Measurements from ENCODE around the gene SERPINB3.

The SERPINB3 gene

DNA sequence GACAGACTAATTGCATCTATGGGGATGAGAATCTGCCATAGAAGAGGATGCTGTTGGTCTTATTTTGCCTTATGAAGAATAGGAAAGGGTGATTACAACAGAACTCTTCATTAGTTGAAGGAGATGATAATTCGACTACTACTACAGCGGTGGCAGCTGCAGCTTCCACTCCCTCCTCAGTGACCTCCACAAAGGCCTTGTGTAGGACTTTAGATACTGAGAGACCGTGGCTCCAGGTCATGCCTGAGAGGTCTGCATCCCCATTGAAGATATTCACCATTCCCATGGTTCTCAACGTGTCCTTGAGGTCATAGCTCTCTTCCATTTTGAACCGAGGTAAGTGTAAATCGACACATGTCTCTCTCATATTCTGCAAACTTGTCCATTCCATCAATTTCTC is 24.0 kb downstream of the SERPINB3 start:
- no peak for DNase-seq (ENCODE audit: low read depth in 1 of 2, low spot score in 1 of 2)
- in situ Hi-C loops (cut with HindIII; ENCODE audit: low pct_unique_long_range_greater_than_20kb, low sequenced_read_pairs) = no loop called here
- TF ChIP-seq JUND (IDR thresholded peaks at IDR 0.05; ENCODE audit: low read depth) = no peak

DNA sequence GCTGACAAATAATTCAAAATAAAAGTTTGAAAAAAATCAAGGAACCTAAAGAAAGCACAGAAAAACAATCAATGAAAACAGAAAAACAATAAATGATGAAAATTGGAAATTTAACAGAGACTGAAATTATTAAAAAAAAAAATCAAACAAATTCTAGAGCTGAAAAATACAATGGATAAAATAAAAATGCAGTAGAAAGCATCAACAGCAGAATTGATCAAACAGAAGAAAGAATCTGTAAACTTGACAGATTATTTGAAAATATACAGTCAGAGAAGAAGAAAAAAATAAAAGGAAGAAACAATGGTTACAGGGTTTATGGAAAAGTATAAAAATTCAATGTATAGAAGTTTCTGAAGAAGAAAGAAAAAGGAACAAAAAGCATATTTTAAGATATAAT is 33.9 kb downstream of the SERPINB3 start:
- no peak for TF ChIP-seq JUND (IDR thresholded peaks at IDR 0.05; ENCODE audit: low read depth)
- in situ Hi-C loops (cut with HindIII; ENCODE audit: low pct_unique_long_range_greater_than_20kb, low sequenced_read_pairs) = no loop called here
- DNase-seq (ENCODE audit: low read depth in 1 of 2, low spot score in 1 of 2) = no peak

GRCh38 chr18:63626431-63626830 is 35.3 kb downstream of the SERPINB3 start:
- DNase-seq (ENCODE audit: low read depth in 1 of 2, low spot score in 1 of 2) = no peak
- no peak for TF ChIP-seq JUND (IDR thresholded peaks at IDR 0.05; ENCODE audit: low read depth)
- in situ Hi-C loops (cut with HindIII; ENCODE audit: low pct_unique_long_range_greater_than_20kb, low sequenced_read_pairs) = no loop called here

- no peak for DNase-seq (ENCODE audit: low read depth in 1 of 2, low spot score in 1 of 2)
- no peak for TF ChIP-seq JUND (IDR thresholded peaks at IDR 0.05; ENCODE audit: low read depth)
- in situ Hi-C loops (cut with HindIII; ENCODE audit: low pct_unique_long_range_greater_than_20kb, low sequenced_read_pairs) = no loop called here
Observed at GRCh38 chr18:63624863-63625262, 36.8 kb downstream of the SERPINB3 start.

- DNase-seq (ENCODE audit: low read depth in 1 of 2, low spot score in 1 of 2) = no peak
- in situ Hi-C loops (cut with HindIII; ENCODE audit: low pct_unique_long_range_greater_than_20kb, low sequenced_read_pairs) = no loop called here
- no peak for TF ChIP-seq JUND (IDR thresholded peaks at IDR 0.05; ENCODE audit: low read depth)
Observed at GRCh38 chr18:63619661-63620060, 42.0 kb downstream of the SERPINB3 start.

GRCh38 chr18:63617915-63618234 is 43.8 kb downstream of the SERPINB3 start:
- in situ Hi-C loops (cut with HindIII; ENCODE audit: low pct_unique_long_range_greater_than_20kb, low sequenced_read_pairs) = no loop called here
- TF ChIP-seq JUND (IDR thresholded peaks at IDR 0.05; ENCODE audit: low read depth) = no peak
- no peak for DNase-seq (ENCODE audit: low read depth in 1 of 2, low spot score in 1 of 2)

DNA sequence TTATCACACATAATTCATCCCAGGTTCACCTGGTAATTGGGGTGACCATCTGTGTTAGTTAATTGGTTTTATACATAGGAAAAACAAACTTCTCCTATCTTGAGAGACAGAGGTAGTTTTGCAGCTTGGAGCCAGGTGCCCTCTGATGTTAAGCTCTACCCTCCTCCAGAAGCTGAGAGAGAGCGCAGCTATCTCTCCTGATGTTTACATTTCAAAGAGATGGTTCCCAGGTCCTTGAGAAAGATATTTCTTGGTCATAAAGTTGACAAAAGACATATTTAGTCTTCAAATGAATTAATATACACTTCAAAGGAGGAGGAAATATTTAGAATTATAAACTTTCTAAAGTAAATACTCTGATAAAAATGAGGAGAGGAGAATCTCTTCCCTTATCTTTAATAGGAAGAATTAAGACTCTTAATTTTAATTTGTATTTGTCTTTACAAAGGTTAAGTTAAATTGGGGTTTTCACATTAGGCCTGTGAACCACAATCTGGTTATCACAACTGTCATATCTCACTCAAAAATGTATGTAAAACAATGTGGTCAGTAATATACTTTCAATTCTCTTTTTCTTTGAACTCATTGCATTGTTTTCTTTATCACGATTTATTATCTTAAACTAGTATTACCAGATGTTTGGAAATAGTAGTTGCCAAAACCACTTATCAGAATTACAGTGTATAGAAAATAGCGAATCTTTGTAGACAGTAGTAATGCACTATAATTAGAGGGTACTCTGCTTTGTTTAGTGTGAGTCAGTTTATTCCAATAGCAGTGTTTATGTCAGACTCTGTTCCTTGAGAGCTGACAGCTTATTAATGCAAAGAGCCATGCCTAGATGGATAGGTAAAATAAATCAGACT is 44.4 kb downstream of the SERPINB3 start:
- in situ Hi-C loops (cut with HindIII; ENCODE audit: low pct_unique_long_range_greater_than_20kb, low sequenced_read_pairs) = no loop called here
- no peak for DNase-seq (ENCODE audit: low read depth in 1 of 2, low spot score in 1 of 2)

DNA sequence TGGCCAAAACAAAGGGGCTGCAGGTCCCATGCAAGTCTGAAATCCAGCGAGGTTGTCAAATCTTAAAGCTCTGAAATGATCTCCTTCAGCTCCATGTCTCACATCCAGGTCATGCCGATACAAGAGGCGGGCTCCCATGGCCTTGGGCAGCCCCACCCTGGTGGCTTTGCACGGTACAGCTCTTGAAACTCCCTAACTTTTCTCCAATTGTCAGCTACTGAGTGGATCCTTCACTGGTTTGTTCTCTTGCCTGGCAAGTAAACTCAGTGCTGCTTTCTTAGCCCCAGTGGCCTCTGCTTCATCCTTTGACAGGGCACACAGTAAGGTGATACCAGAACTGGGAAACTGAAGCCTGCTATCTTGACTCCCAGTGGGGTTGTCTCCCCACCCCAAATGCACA is 48.3 kb downstream of the SERPINB3 start:
- no peak for DNase-seq (ENCODE audit: low read depth in 1 of 2, low spot score in 1 of 2)
- in situ Hi-C loops (cut with HindIII; ENCODE audit: low pct_unique_long_range_greater_than_20kb, low sequenced_read_pairs) = no loop called here
- TF ChIP-seq JUND (IDR thresholded peaks at IDR 0.05; ENCODE audit: low read depth) = no peak

More for the DNA sequence above, 44.4 kb downstream of the SERPINB3 start:
- TF ChIP-seq JUND (IDR thresholded peaks at IDR 0.05; ENCODE audit: low read depth) = no peak

GRCh38 chr18:63606526-63606925 is 55.2 kb downstream of the SERPINB3 start:
- no peak for DNase-seq (ENCODE audit: low read depth in 1 of 2, low spot score in 1 of 2)
- TF ChIP-seq JUND (IDR thresholded peaks at IDR 0.05; ENCODE audit: low read depth) = no peak
- in situ Hi-C loops (cut with HindIII; ENCODE audit: low pct_unique_long_range_greater_than_20kb, low sequenced_read_pairs) = no loop called here
